Neural progenitor cell (in vitro differentiated cells): ENCODE results near the gene TSPAN13. TPM values are rescaled to one million over a fixed set of nuclear protein-coding genes. Genes with fewer than 3 reads are reported as not detected.

Source experiments
- DNase-seq: peaks from one replicate; pipeline ENCODE4 v3.0.0-alpha.2; 2016; ENCODE audit warnings: low spot score
- H2AFZ ChIP-seq: fragments of 200-600 bp; sonication (generic); replicated peaks from 2 replicates; pipeline ENCODE4 v1.6.1; 2016; ENCODE audit warnings: antibody characterized with exemption
- H3F3A ChIP-seq: fragments of 200-600 bp; sonication (generic); 2 replicates; pipeline ENCODE4 v1.6.1; 2016; ENCODE audit warnings: antibody characterized with exemption, low read depth
- H3K27ac ChIP-seq: fragments of 200-600 bp; sonication (generic); 2 replicates; pipeline ENCODE4 v1.5.1; 2016; ENCODE audit warnings: mild to moderate bottlenecking
- H3K27me3 ChIP-seq: fragments of 200-600 bp; sonication (generic); 2 replicates; pipeline ENCODE4 v1.6.1; 2016; ENCODE audit warnings: mild to moderate bottlenecking, moderate library complexity
- H3K36me3 ChIP-seq: fragments of 200-600 bp; sonication (generic); 2 replicates; pipeline ENCODE4 v1.5.1; 2016
- H3K4me1 ChIP-seq: fragments of 200-600 bp; sonication (generic); 2 replicates; pipeline ENCODE4 v1.6.1; 2016; ENCODE audit warnings: mixed run types
- H3K4me2 ChIP-seq: fragments of 200-600 bp; sonication (generic); 2 replicates; pipeline ENCODE4 v1.6.1; 2016
- H3K4me3 ChIP-seq: fragments of 200-600 bp; sonication (generic); 2 replicates; pipeline ENCODE4 v1.5.1; 2016
- H3K79me2 ChIP-seq: fragments of 200-600 bp; sonication (generic); 2 replicates; pipeline ENCODE4 v1.6.1; 2016; ENCODE audit warnings: low read depth
- H3K9ac ChIP-seq: fragments of 200-600 bp; sonication (generic); 2 replicates; pipeline ENCODE4 v1.6.1; 2016
- H3K9me3 ChIP-seq: fragments of 200-600 bp; sonication (generic); 2 replicates; pipeline ENCODE4 v1.5.1; 2016; ENCODE audit warnings: low read depth
- H4K20me1 ChIP-seq: fragments of 200-600 bp; sonication (generic); 2 replicates; pipeline ENCODE4 v1.6.1; 2016; ENCODE audit warnings: low read depth
- H3K27ac Mint-ChIP-seq: 3 replicates; pipeline ENCODE4 v1.8.0; 2021; ENCODE audit warnings: mixed read lengths
- H3K27me3 Mint-ChIP-seq: 2 replicates; pipeline ENCODE4 v1.8.0; 2022; ENCODE audit warnings: low read depth, mild to moderate bottlenecking, inconsistent platforms, moderate library complexity, mixed read lengths; ENCODE audit not compliant: insufficient read depth
- H3K36me3 Mint-ChIP-seq: 3 replicates; pipeline ENCODE4 v1.8.0; 2021; ENCODE audit warnings: mixed read lengths
- H3K4me1 Mint-ChIP-seq: 3 replicates; pipeline ENCODE4 v1.8.0; 2021; ENCODE audit warnings: mixed read lengths
- H3K4me3 Mint-ChIP-seq: 3 replicates; pipeline ENCODE4 v1.8.0; 2021; ENCODE audit warnings: mild to moderate bottlenecking, moderate library complexity, mixed read lengths
- H3K9me3 Mint-ChIP-seq: 3 replicates; pipeline ENCODE4 v1.8.0; 2020; ENCODE audit warnings: mixed read lengths
- EZH2 ChIP-seq: fragments of 200-600 bp; sonication (generic); IDR thresholded peaks from 2 replicates; pipeline ENCODE4 v1.6.1; 2017; ENCODE audit warnings: antibody characterized with exemption, mild to moderate bottlenecking, moderate library complexity
- EZH2phosphoT487 ChIP-seq: fragments of 200-600 bp; sonication (generic); IDR thresholded peaks from 2 replicates; pipeline ENCODE4 v1.6.1; 2017; ENCODE audit warnings: antibody characterized with exemption
- total RNA-seq: library from RNA; depleted of rRNA; stranded (reverse); fragments of >200 nt; gene quantifications from 2 replicates; pipeline ENCODE4 v1.2.3, GENCODE V29; 2015; ENCODE audit warnings: low replicate concordance
- TF ChIP-seq, protein P1 (sequence below): fragments of 200-600 bp; sonication (generic); IDR thresholded peaks from 2 replicates; pipeline ENCODE4 v1.5.1; 2017; ENCODE audit warnings: antibody characterized with exemption, mild to moderate bottlenecking

Gene TSPAN13
- total RNA-seq, 1 donor from 2014 or later: 41.2 TPM

- Histone ChIP-seq H3F3A (peaks cover 8% of the 10 kb centered on the region), H3K4me3 (no peak overlapping the region), H3K27me3 (no peaks in the 10 kb centered on the region), H3K36me3 (no peaks in the 10 kb centered on the region), H3K9ac (no peak overlapping the region), H3K27ac (no peak overlapping the region), H2AFZ (no peak overlapping the region), H4K20me1 (peaks cover 2% of the 10 kb centered on the region), H3K4me1 (peaks cover 25% of the 10 kb centered on the region), H3K9me3 (no peaks in the 10 kb centered on the region), H3K4me2 (no peak overlapping the region), H3K79me2 (no peaks in the 10 kb centered on the region)
- H3K27ac Mint-ChIP-seq: no peak overlapping the region
- no peak for DNase-seq
- no peak overlapping the region for H3K4me3 Mint-ChIP-seq
- peaks cover 5% of the 10 kb centered on the region for H3K36me3 Mint-ChIP-seq
- H3K9me3 Mint-ChIP-seq: no peaks in the 10 kb centered on the region
- H3K4me1 Mint-ChIP-seq: peaks cover 7% of the 10 kb centered on the region
- TF ChIP-seq, protein P1, sequence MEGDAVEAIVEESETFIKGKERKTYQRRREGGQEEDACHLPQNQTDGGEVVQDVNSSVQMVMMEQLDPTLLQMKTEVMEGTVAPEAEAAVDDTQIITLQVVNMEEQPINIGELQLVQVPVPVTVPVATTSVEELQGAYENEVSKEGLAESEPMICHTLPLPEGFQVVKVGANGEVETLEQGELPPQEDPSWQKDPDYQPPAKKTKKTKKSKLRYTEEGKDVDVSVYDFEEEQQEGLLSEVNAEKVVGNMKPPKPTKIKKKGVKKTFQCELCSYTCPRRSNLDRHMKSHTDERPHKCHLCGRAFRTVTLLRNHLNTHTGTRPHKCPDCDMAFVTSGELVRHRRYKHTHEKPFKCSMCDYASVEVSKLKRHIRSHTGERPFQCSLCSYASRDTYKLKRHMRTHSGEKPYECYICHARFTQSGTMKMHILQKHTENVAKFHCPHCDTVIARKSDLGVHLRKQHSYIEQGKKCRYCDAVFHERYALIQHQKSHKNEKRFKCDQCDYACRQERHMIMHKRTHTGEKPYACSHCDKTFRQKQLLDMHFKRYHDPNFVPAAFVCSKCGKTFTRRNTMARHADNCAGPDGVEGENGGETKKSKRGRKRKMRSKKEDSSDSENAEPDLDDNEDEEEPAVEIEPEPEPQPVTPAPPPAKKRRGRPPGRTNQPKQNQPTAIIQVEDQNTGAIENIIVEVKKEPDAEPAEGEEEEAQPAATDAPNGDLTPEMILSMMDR: no peak
- TF ChIP-seq EZH2phosphoT487: no peak
- no peak for TF ChIP-seq EZH2
- no peaks in the 10 kb centered on the region for H3K27me3 Mint-ChIP-seq
Observed at GRCh38 chr7:16779051-16779450, 25.5 kb downstream of the TSPAN13 start.

GRCh38 chr7:16780596-16780995, 27.0 kb downstream of the TSPAN13 start:
- Histone ChIP-seq H3K4me1 (peaks cover 22% of the 10 kb centered on the region), H3K9me3 (no peaks in the 10 kb centered on the region), H3K4me2 (no peak overlapping the region), H3K36me3 (no peaks in the 10 kb centered on the region), H3K9ac (no peak overlapping the region), H3F3A (peaks cover 7% of the 10 kb centered on the region), H3K79me2 (no peaks in the 10 kb centered on the region), H3K27ac (no peak overlapping the region), H2AFZ (no peak overlapping the region), H4K20me1 (peaks cover 2% of the 10 kb centered on the region), H3K4me3 (no peak overlapping the region), H3K27me3 (no peaks in the 10 kb centered on the region)
- Mint-ChIP-seq H3K27me3 (no peaks in the 10 kb centered on the region), H3K4me3 (no peak overlapping the region), H3K4me1 (peaks cover 7% of the 10 kb centered on the region), H3K27ac (no peak overlapping the region), H3K9me3 (no peaks in the 10 kb centered on the region), H3K36me3 (peaks cover 8% of the 10 kb centered on the region)
- no peak for TF ChIP-seq EZH2
- TF ChIP-seq EZH2phosphoT487: no peak
- TF ChIP-seq, protein P1: no peak
- DNase-seq: no peak

DNA sequence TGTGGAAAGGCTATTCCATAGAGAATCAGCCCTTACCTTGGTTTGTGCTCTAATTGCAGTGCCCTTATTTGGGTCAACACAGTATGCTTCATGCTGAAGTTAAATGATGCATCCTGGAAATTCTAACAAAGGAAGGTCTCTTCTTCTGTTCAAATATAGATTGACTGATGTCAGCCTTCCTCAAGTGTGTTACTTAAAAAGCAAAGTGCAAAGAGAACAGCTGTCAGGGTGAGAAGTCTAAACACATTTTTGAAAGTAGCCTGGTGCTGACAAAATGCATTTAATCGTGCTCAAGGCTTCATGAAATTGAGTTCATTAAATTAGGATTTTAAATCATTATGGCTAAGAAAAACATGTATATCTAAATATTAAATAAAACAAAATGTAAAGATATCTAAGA, 31.8 kb downstream of the TSPAN13 start:
- Mint-ChIP-seq H3K27me3 (no peaks in the 10 kb centered on the region), H3K4me1 (no peaks in the 10 kb centered on the region), H3K36me3 (peaks cover 11% of the 10 kb centered on the region), H3K27ac (no peak overlapping the region), H3K9me3 (peaks cover 2% of the 10 kb centered on the region), H3K4me3 (no peak overlapping the region)
- Histone ChIP-seq H3K4me1 (no peaks in the 10 kb centered on the region), H2AFZ (no peak overlapping the region), H3K27me3 (no peaks in the 10 kb centered on the region), H3K9ac (no peak overlapping the region), H3K79me2 (no peaks in the 10 kb centered on the region), H3K4me2 (no peak overlapping the region), H3K4me3 (no peak overlapping the region), H3K36me3 (no peaks in the 10 kb centered on the region), H3F3A (no peaks in the 10 kb centered on the region), H3K27ac (no peak overlapping the region), H4K20me1 (no peaks in the 10 kb centered on the region), H3K9me3 (no peaks in the 10 kb centered on the region)
- DNase-seq: no peak
- no peak for TF ChIP-seq EZH2
- TF ChIP-seq, protein P1: no peak
- TF ChIP-seq EZH2phosphoT487: no peak

DNA sequence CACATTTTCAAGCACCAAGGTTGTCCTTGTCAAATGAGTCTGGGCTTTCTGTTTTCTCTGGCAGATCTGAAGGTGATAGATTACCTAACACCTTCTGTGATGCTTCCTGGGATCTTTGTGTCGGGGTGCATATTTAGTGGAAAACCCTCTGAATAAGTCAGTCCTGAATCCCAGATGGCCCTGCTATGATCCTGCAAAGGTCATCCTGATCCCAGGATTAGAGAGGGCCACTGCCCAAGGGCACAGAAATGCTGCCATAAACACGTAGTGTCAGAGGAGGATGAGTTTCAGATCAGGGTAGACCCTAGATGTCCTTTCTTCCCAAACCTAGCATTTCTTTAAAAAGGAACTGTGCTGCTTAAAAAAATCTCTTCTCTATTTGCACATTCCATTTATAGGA, 32.3 kb downstream of the TSPAN13 start:
- Histone ChIP-seq H3K4me3 (no peak overlapping the region), H3K79me2 (no peaks in the 10 kb centered on the region), H3F3A (no peaks in the 10 kb centered on the region), H3K27me3 (no peaks in the 10 kb centered on the region), H3K27ac (no peak overlapping the region), H4K20me1 (no peaks in the 10 kb centered on the region), H3K36me3 (no peaks in the 10 kb centered on the region), H3K9me3 (no peaks in the 10 kb centered on the region), H3K9ac (no peak overlapping the region), H3K4me1 (no peaks in the 10 kb centered on the region), H2AFZ (no peak overlapping the region), H3K4me2 (no peak overlapping the region)
- Mint-ChIP-seq H3K4me3 (no peak overlapping the region), H3K4me1 (no peaks in the 10 kb centered on the region), H3K27me3 (no peaks in the 10 kb centered on the region), H3K9me3 (peaks cover 2% of the 10 kb centered on the region), H3K36me3 (peaks cover 9% of the 10 kb centered on the region), H3K27ac (no peak overlapping the region)
- TF ChIP-seq, protein P1: no peak
- no peak for TF ChIP-seq EZH2phosphoT487
- TF ChIP-seq EZH2: no peak
- DNase-seq: no peak
